K562 (cell line): ENCODE data around the gene FN3KRP. TPM values are rescaled to one million over a fixed set of nuclear protein-coding genes. Genes with fewer than 3 reads are reported as not detected.

Source experiments
- ATAC-seq: fragments of 200-7000 bp; cut with Tn5 transposase; 3 replicates; pipeline ENCODE4 v1.9.1; 2020; ENCODE audit warnings: moderate library complexity
- BruUV-seq: library from RNA; stranded (reverse); fragments of 400-500 nt; replicated peaks from 2 replicates; lab custom pipeline; 2021; lab: Mats Ljungman, UMichigan
- CTCF ChIA-PET: fragments of 300-600 bp; formaldehyde crosslinking; extraction: SDS; loops from one replicate; lab custom pipeline; 2021; ENCODE audit warnings: low intra/inter-chr PET ratio; lab: Yijun Ruan, JAX
- POLR2A ChIA-PET: fragments of 300-600, 350-650 bp; sonication (Branson Sonifier 250); formaldehyde crosslinking; extraction: SDS; loops from one replicate; lab custom pipeline; 2021; ENCODE audit warnings: antibody characterized with exemption, inconsistent platforms; lab: Yijun Ruan, JAX
- DNase-seq, 4 experiments: peaks; one replicate each; pipeline versions ENCODE4 v3.0.0 to v3.0.0-alpha.2; 2011 to 2018; ENCODE audit warnings: low spot score in 3 of 4, mixed read lengths in 3 of 4; ENCODE audit errors: extremely low read depth in 1 of 4
- FAIRE-seq: peaks from 2 replicates; lab custom pipeline; 2011; peaks lifted over from hg19 to GRCh38; lab: Jason Lieb, UNC
- H2AFZ ChIP-seq: 2 replicates; pipeline ENCODE4 v1.6.0; 2011; ENCODE audit warnings: low read depth, low read length, control low read depth, inconsistent platforms
- H3K27ac ChIP-seq: fragments of 200-600 bp; 3 replicates; pipeline ENCODE4 v1.8.0; 2011; ENCODE audit warnings: low read depth, mild to moderate bottlenecking, control low read depth, inconsistent platforms, low read length, moderate library complexity, mixed read lengths; ENCODE audit errors: extremely low read depth
- H3K27me3 ChIP-seq, 2 experiments: fragments of 300-600 bp in 1 of 2; 2 replicates in 1 of 2; 3 replicates in 1 of 2; pipeline versions ENCODE4 v1.6.0 to v1.8.0; 2011; ENCODE audit warnings: inconsistent platforms in 2 of 2, low read length in 2 of 2, mild to moderate bottlenecking in 1 of 2, mixed read lengths in 1 of 2, moderate library complexity in 1 of 2; ENCODE audit not compliant: control insufficient read depth in 2 of 2, insufficient read depth in 2 of 2
- H3K36me3 ChIP-seq: fragments of 300-600 bp; 3 replicates; pipeline ENCODE4 v1.8.0; 2011; ENCODE audit warnings: mild to moderate bottlenecking, low read length, inconsistent platforms; ENCODE audit not compliant: control insufficient read depth, insufficient read depth
- H3K4me1 ChIP-seq, 2 experiments: fragments of 200-600 bp in 1 of 2; replicated peaks in 1 of 2; 2 replicates in 1 of 2; 3 replicates in 1 of 2; pipeline versions ENCODE4 v1.5.1 to v1.8.0; 2011; ENCODE audit warnings: inconsistent platforms in 2 of 2, low read length in 2 of 2, mild to moderate bottlenecking in 1 of 2, mixed read lengths in 1 of 2, moderate library complexity in 1 of 2; ENCODE audit not compliant: control insufficient read depth in 2 of 2, insufficient read depth in 2 of 2
- H3K4me2 ChIP-seq: 2 replicates; pipeline ENCODE4 v1.6.1; 2011; ENCODE audit warnings: low read length, control low read depth, inconsistent platforms, mixed read lengths; ENCODE audit not compliant: insufficient read depth
- H3K4me3 ChIP-seq: fragments of 200-600 bp; sonication (generic), shearing (Covaris generic); 2 replicates; pipeline ENCODE4 v1.5.1; 2016; ENCODE audit warnings: control low read depth, inconsistent platforms
- H3K79me2 ChIP-seq: fragments of 200-600 bp; 3 replicates; pipeline ENCODE4 v1.8.0; 2011; ENCODE audit warnings: low read length, inconsistent platforms; ENCODE audit not compliant: control insufficient read depth, insufficient read depth
- H3K9ac ChIP-seq, 2 experiments: 2 replicates each; pipeline versions ENCODE4 v1.6.0 to v1.6.1; 2011; ENCODE audit warnings: low read depth in 2 of 2, low read length in 2 of 2, control low read depth in 1 of 2, inconsistent platforms in 1 of 2, mild to moderate bottlenecking in 1 of 2, mixed read lengths in 1 of 2; ENCODE audit not compliant: insufficient read depth in 1 of 2
- H3K9me1 ChIP-seq: one replicate; pipeline ENCODE4 v1.6.0; 2011; ENCODE audit warnings: inconsistent platforms, mild to moderate bottlenecking, low read length, moderate library complexity; ENCODE audit not compliant: control insufficient read depth, insufficient read depth
- H3K9me3 ChIP-seq: replicated peaks from 2 replicates; pipeline ENCODE4 v1.5.1; 2011; ENCODE audit warnings: low read depth, low read length, inconsistent platforms; ENCODE audit not compliant: control insufficient read depth, insufficient read depth
- H4K20me1 ChIP-seq: replicated peaks from 2 replicates; pipeline ENCODE4 v1.6.1; 2011; ENCODE audit warnings: low read length, inconsistent platforms, mixed read lengths; ENCODE audit not compliant: control insufficient read depth, insufficient read depth
- BCOR ChIP-seq: fragments of 450-650 bp; IDR thresholded peaks from 2 replicates; pipeline ENCODE4 v1.6.1; 2016
- CEBPG ChIP-seq, 3 experiments: fragments of 200-800 bp in 1 of 3; sonication (Bioruptor generic) in 1 of 3; sonication (generic) in 1 of 3; formaldehyde crosslinking in 1 of 3; IDR thresholded peaks in 2 of 3; conservative IDR thresholded peaks in 1 of 3; 2 replicates each; pipeline versions ENCODE4 v1.6.1 to v1.8.0; 2016 to 2022; ENCODE audit warnings: missing compliant biosample characterization in 2 of 3, missing genetic modification characterization in 2 of 3, mild to moderate bottlenecking in 1 of 3, missing genetic modification reagents in 1 of 3
- ELF1 ChIP-seq: fragments of 200-800 bp; sonication (Bioruptor generic); IDR thresholded peaks from 2 replicates; pipeline ENCODE4 v1.6.1; 2016; ENCODE audit warnings: missing genetic modification characterization, missing compliant biosample characterization
- GATAD2A ChIP-seq: fragments of 450-650 bp; IDR thresholded peaks from 2 replicates; pipeline ENCODE4 v1.6.1; 2017
- POLR2AphosphoS5 ChIP-seq: IDR thresholded peaks from 2 replicates; pipeline ENCODE4 v1.6.1; 2011; ENCODE audit warnings: mild to moderate bottlenecking, low read depth, low read length, moderate library complexity; ENCODE audit not compliant: control insufficient read depth, insufficient read depth
- RBM25 ChIP-seq: fragments of 200-400 bp; formaldehyde crosslinking; IDR thresholded peaks from 2 replicates; pipeline ENCODE4 v1.6.1; 2018; ENCODE audit warnings: low read length, low read depth, moderate library complexity; ENCODE audit not compliant: severe bottlenecking
- TCF7L2 ChIP-seq: fragments of 150-350 bp; IDR thresholded peaks from 2 replicates; pipeline ENCODE4 v1.6.1; 2016; ENCODE audit warnings: low read depth, mild to moderate bottlenecking, low read length, moderate library complexity
- TFAM ChIP-seq: fragments of 250-450 bp; sonication (Bioruptor Pico); conservative IDR thresholded peaks from 2 replicates; pipeline ENCODE4 v1.5.0; 2021; ENCODE audit warnings: mild to moderate bottlenecking, moderate library complexity
- ZNF184 ChIP-seq: sonication (generic); formaldehyde crosslinking; IDR thresholded peaks from 2 replicates; pipeline ENCODE4 v1.5.0; 2020; ENCODE audit warnings: missing genetic modification reagents
- ZNF274 ChIP-seq: IDR thresholded peaks from 2 replicates; pipeline ENCODE4 v1.6.1; 2011; ENCODE audit warnings: low read depth, mild to moderate bottlenecking, low read length, moderate library complexity, borderline replicate concordance
- ZNF79 ChIP-seq: fragments of 250-450 bp; sonication (Bioruptor Pico); IDR thresholded peaks from 2 replicates; pipeline ENCODE4 v1.4.0; 2020; ENCODE audit warnings: low read depth, mild to moderate bottlenecking, moderate library complexity
- WGBS: fragments of 100-300 bp; shearing (Covaris generic); methylation state at CpG from one replicate; pipeline ENCODE4 v1.1.6; 2016; ENCODE audit warnings: low coverage, mixed read lengths; ENCODE audit not compliant: insufficient coverage; ENCODE audit errors: missing lambda C conversion rate; 5-methylcytosine and 5-hydroxymethylcytosine counted together
- in situ Hi-C: fragments of 300-500 bp; cut with MboI; formaldehyde crosslinking; loops from 4 replicates; pipeline ENCODE4 v1.15.0; 2018; ENCODE audit warnings: inconsistent platforms, mixed read lengths
- intact Hi-C: fragments of 100-400 bp; cut with micrococcal nuclease; formaldehyde crosslinking; loops from 2 replicates; pipeline ENCODE4 v1.14.2; 2022
- polyA plus RNA-seq, 8 experiments: library from polyadenylated mRNA; depleted of rRNA in 4 of 8; stranded (reverse) in 5 of 8; unstranded in 3 of 8; fragments of >200 nt; fragmentation: Nextera tagmentation in 2 of 8; fragmentation: Illumina TruSeq in 1 of 8; extraction: Ambion mirVana in 2 of 8; extraction: Trizol in 1 of 8; gene quantifications; 2 replicates each; pipeline versions ENCODE4 v1.2.1 to v1.2.3, GENCODE V29; 2011 to 2014; ENCODE audit warnings: inconsistent platforms in 1 of 8, missing spikeins in 1 of 8
- total RNA-seq, 7 experiments: library from RNA; depleted of rRNA in 6 of 7; stranded (reverse); fragments of >200 nt in 6 of 7; fragmentation: Illumina TruSeq in 2 of 7; extraction: Trizol in 2 of 7; gene quantifications; 2 replicates each; pipeline versions ENCODE4 v1.2.1 to v1.2.3, GENCODE V29; 2011 to 2021; ENCODE audit warnings: low replicate concordance in 1 of 7
- TF ChIP-seq, protein P1 (sequence below): sonication (generic); formaldehyde crosslinking; IDR thresholded peaks from 2 replicates; pipeline ENCODE4 v1.5.0; 2020; ENCODE audit warnings: missing genetic modification reagents
- TF ChIP-seq, protein P2 (sequence below): sonication (generic); formaldehyde crosslinking; IDR thresholded peaks from 2 replicates; pipeline ENCODE4 v1.8.1; 2023; ENCODE audit warnings: mild to moderate bottlenecking, missing genetic modification reagents
- TF ChIP-seq, protein P3 (sequence below): fragments of 250-450 bp; sonication (Bioruptor Pico); IDR thresholded peaks from 2 replicates; pipeline ENCODE4 v1.4.0; 2020

Gene FN3KRP
- total and polyA plus RNA-seq, 9 of the 15 experiments (the other 6 are each of a cell fraction or from before 2014, with no cell fraction given) = 2.0 to 32.1 (median 24.9) TPM

- POLR2A ChIA-PET = no interaction called here
- peaks cover 24 to 38% of the 10 kb centered on the region in 2 experiments for H3K4me1 ChIP-seq
- 20% methylated on average over 3 of the region's 56 CpGs for WGBS
- H3K9ac ChIP-seq = peak overlapping the region; percentile 53 to 92; a peak in 3 of 4 replicates
- no peak for DNase-seq
- intact Hi-C loops (loop anchor here (5.0 kb wide), 1 partner anchor 34 kb away; the partner anchor contains the start of gene FN3KRP), in situ Hi-C loops (no loop called here)
- peak overlapping the region; percentile 82 for H3K27ac ChIP-seq
- H3K36me3 ChIP-seq = peaks cover 21% of the 10 kb centered on the region
- H3K4me3 ChIP-seq = peak overlapping the region; percentile 51
- H3K4me2 ChIP-seq = peak overlapping the region; percentile 70
- peak overlapping the region; percentile 77 for H2AFZ ChIP-seq
- CTCF ChIA-PET = no interaction called here
- H3K9me1 ChIP-seq = peaks cover 2% of the 10 kb centered on the region
- H3K79me2 ChIP-seq = peaks cover 39% of the 10 kb centered on the region
- H3K9me3 ChIP-seq = peaks cover 12% of the 10 kb centered on the region
- H3K27me3 ChIP-seq = no peaks in the 10 kb centered on the region
- no TSS peak for BruUV-seq
- no peak for FAIRE-seq
- peak; percentile 53 for ATAC-seq
- H4K20me1 ChIP-seq = no peaks in the 10 kb centered on the region
- TF ChIP-seq TCF7L2 (no peak), ZNF274 (no peak), CEBPG (CRISPR knock-in tag; IDR thresholded peaks at IDR 0.05) (no peak), CEBPG (tag; conservative IDR thresholded peaks at IDR 0.05 in 1 of 2, IDR thresholded peaks at IDR 0.05 in 1 of 2) (no peak), POLR2AphosphoS5 (no peak), RBM25 (no peak), ZNF184 (CRISPR knock-in tag) (no peak), GATAD2A (no peak), TFAM (CRISPR knock-in tag) (no peak), ZNF79 (CRISPR knock-in tag) (no peak), BCOR (no peak), ELF1 (no peak)
- TF ChIP-seq, protein P1, sequence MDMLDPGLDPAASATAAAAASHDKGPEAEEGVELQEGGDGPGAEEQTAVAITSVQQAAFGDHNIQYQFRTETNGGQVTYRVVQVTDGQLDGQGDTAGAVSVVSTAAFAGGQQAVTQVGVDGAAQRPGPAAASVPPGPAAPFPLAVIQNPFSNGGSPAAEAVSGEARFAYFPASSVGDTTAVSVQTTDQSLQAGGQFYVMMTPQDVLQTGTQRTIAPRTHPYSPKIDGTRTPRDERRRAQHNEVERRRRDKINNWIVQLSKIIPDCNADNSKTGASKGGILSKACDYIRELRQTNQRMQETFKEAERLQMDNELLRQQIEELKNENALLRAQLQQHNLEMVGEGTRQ = no peak
- TF ChIP-seq, protein P2, sequence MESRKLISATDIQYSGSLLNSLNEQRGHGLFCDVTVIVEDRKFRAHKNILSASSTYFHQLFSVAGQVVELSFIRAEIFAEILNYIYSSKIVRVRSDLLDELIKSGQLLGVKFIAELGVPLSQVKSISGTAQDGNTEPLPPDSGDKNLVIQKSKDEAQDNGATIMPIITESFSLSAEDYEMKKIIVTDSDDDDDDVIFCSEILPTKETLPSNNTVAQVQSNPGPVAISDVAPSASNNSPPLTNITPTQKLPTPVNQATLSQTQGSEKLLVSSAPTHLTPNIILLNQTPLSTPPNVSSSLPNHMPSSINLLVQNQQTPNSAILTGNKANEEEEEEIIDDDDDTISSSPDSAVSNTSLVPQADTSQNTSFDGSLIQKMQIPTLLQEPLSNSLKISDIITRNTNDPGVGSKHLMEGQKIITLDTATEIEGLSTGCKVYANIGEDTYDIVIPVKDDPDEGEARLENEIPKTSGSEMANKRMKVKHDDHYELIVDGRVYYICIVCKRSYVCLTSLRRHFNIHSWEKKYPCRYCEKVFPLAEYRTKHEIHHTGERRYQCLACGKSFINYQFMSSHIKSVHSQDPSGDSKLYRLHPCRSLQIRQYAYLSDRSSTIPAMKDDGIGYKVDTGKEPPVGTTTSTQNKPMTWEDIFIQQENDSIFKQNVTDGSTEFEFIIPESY (CRISPR knock-in tag) = peak; percentile 80
- TF ChIP-seq, protein P3, sequence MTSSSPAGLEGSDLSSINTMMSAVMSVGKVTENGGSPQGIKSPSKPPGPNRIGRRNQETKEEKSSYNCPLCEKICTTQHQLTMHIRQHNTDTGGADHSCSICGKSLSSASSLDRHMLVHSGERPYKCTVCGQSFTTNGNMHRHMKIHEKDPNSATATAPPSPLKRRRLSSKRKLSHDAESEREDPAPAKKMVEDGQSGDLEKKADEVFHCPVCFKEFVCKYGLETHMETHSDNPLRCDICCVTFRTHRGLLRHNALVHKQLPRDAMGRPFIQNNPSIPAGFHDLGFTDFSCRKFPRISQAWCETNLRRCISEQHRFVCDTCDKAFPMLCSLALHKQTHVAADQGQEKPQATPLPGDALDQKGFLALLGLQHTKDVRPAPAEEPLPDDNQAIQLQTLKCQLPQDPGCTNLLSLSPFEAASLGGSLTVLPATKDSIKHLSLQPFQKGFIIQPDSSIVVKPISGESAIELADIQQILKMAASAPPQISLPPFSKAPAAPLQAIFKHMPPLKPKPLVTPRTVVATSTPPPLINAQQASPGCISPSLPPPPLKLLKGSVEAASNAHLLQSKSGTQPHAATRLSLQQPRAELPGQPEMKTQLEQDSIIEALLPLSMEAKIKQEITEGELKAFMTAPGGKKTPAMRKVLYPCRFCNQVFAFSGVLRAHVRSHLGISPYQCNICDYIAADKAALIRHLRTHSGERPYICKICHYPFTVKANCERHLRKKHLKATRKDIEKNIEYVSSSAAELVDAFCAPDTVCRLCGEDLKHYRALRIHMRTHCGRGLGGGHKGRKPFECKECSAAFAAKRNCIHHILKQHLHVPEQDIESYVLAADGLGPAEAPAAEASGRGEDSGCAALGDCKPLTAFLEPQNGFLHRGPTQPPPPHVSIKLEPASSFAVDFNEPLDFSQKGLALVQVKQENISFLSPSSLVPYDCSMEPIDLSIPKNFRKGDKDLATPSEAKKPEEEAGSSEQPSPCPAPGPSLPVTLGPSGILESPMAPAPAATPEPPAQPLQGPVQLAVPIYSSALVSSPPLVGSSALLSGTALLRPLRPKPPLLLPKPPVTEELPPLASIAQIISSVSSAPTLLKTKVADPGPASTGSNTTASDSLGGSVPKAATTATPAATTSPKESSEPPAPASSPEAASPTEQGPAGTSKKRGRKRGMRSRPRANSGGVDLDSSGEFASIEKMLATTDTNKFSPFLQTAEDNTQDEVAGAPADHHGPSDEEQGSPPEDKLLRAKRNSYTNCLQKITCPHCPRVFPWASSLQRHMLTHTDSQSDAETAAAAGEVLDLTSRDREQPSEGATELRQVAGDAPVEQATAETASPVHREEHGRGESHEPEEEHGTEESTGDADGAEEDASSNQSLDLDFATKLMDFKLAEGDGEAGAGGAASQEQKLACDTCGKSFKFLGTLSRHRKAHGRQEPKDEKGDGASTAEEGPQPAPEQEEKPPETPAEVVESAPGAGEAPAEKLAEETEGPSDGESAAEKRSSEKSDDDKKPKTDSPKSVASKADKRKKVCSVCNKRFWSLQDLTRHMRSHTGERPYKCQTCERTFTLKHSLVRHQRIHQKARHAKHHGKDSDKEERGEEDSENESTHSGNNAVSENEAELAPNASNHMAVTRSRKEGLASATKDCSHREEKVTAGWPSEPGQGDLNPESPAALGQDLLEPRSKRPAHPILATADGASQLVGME (CRISPR knock-in tag) = no peak
These were observed 34.7 kb downstream of the FN3KRP start for GRCh38 chr17:82751171-82751570.
